Ovary (tissue), 9 donors: Measurements from ENCODE around the gene DCAF4. TPM values are rescaled to one million over a fixed set of nuclear protein-coding genes. Genes with fewer than 3 reads are reported as not detected.
"Not testable (repeated sequence)": the region's sequence is repeated elsewhere in the genome, so short reads cannot be mapped to it uniquely, and the experiment has no call there.

Experiments
- DNase-seq, 5 donors: peaks; one replicate each; pipeline ENCODE4 v3.0.0-alpha.2; 2019 to 2020
- H3K27ac ChIP-seq, 2 donors: fragments of 200-600 bp; one replicate each; pipeline versions ENCODE4 v1.5.1 to v1.8.0; 2019 to 2022
- H3K27me3 ChIP-seq: fragments of 200-600 bp; one replicate; pipeline ENCODE4 v1.8.0; 2022
- H3K36me3 ChIP-seq: fragments of 200-600 bp; sonication (generic); one replicate; pipeline ENCODE4 v1.5.1; 2019
- H3K4me1 ChIP-seq: one replicate; pipeline ENCODE4 v1.8.1; 2013; ENCODE audit warnings: mild to moderate bottlenecking, moderate library complexity; ENCODE audit not compliant: insufficient read depth
- H3K4me3 ChIP-seq: fragments of 200-600 bp; sonication (generic); one replicate; pipeline ENCODE4 v1.5.1; 2017
- H3K9me3 ChIP-seq, 2 donors: fragments of 200-600 bp in 1 of 2; sonication (generic) in 1 of 2; one replicate each; pipeline versions ENCODE4 v1.5.1 to v1.8.1; 2013 to 2019; ENCODE audit warnings: mild to moderate bottlenecking in 1 of 2, moderate library complexity in 1 of 2
- EP300 ChIP-seq: sonication (generic); formaldehyde crosslinking; IDR thresholded peaks from one replicate; pipeline ENCODE4 v1.6.1; 2017; ENCODE audit warnings: antibody characterized with exemption
- POLR2A ChIP-seq: fragments of 450-650 bp; IDR thresholded peaks from one replicate; pipeline ENCODE4 v1.6.1; 2017; ENCODE audit warnings: antibody characterized with exemption, mild to moderate bottlenecking, moderate library complexity
- WGBS, 3 donors: extraction: QIAGEN DNeasy Blood & Tissue Kit in 1 of 3; methylation state at CpG; one replicate each; pipeline versions ENCODE4 v1.1.5 to v1.1.7; 2013 to 2017; 5-methylcytosine and 5-hydroxymethylcytosine counted together
- intact Hi-C, 4 donors: fragments of 100-400 bp; cut with DNase I; formaldehyde crosslinking; loops; one replicate each; pipeline versions ENCODE4 v1.11.0 to v1.15.1; 2022 to 2023
- polyA plus RNA-seq, 2 donors: library from polyadenylated mRNA; stranded (reverse); fragments of 200-250 nt in 1 of 2; fragments of 350-450 nt in 1 of 2; fragmentation: Illumina TruSeq in 1 of 2; extraction: RNeasy Lipid Tissue Mini Kit (QIAGEN cat#74804) in 1 of 2; gene quantifications; one replicate each; pipeline ENCODE4 v1.2.3, GENCODE V29; 2013 to 2014
- total RNA-seq, 7 donors: library from RNA; depleted of rRNA in 2 of 7; stranded (reverse); fragments of >200 nt in 2 of 7; fragmentation: NEBNext Ultra II Directional in 3 of 7; extraction: Animal tissue kit (Norgen Biotek cat#: 25700) in 3 of 7; gene quantifications; one replicate each; pipeline versions ENCODE4 v1.1.0 to v1.2.4, GENCODE V29; 2016 to 2023
- TF ChIP-seq, protein P1 (sequence below), 3 donors: fragments of 450-650 bp in 2 of 3; fragments of 200-600 bp in 1 of 3; IDR thresholded peaks; one replicate each; pipeline versions ENCODE4 v1.5.1 to v1.8.0; 2016 to 2022; ENCODE audit warnings: antibody characterized with exemption in 3 of 3, mild to moderate bottlenecking in 1 of 3
- donor health status: DM: no; HTN: no; CAD: no; lungs with moderate emphysema.
- donor health status: DM: no; HTN: no; CAD: no.
- donor health status: Bipolar disorder and iron deficiency.
- donor health status: DM: yes; HTN: yes; CAD: no.
- donor health status: DM: no; HTN: no; CAD: no.
- donor health status: DM: yes; HTN: yes; CAD: no.

Gene DCAF4
- total and polyA plus RNA-seq, 9 donors = 12.2 to 31.1 (median 20.4) TPM

DNA sequence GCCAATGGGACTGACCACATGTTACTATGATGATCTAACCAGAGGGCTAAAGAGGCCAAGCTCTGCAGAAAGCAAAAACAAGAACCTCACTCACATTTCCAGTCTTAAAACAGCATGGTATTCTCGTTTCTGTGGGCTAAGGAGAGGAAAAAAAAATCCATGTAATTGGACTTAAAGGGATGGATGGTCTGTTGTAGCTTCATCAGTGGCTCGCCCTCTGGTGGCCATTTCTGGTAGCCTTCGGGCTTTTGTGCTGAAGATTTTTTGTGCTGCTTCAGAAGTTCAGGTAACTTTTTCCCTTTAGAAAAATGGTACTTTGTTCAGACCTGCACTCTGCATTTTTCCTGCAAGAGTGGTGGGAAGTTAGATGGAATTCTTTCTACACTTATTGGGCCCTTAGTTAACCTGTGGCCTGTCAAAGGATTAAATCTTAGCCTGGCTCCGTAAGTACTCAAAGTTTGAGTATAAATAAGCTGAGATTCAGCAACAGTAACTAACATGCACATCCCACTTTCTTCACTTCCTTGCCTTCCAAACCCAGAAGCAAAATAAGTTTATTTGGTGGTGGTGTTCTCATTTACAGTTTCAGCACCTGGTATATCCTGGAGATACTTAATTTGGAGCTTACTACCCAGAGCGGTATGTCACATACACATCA, 22.3 kb downstream of the DCAF4 start:
- Histone ChIP-seq H3K9me3 (no peaks in the 10 kb centered on the region), H3K36me3 (no peaks in the 10 kb centered on the region), H3K27me3 (no peaks in the 10 kb centered on the region), H3K4me3 (no peak overlapping the region), H3K4me1 (no peaks in the 10 kb centered on the region), H3K27ac (no peak overlapping the region)
- intact Hi-C loops = loop anchor here (2.0 to 5.0 kb wide), 2 partner anchors 431 to 434 kb away; no protein-coding TSS in a partner anchor
- TF ChIP-seq POLR2A (no peak), EP300 (no peak)
- TF ChIP-seq, protein P1, sequence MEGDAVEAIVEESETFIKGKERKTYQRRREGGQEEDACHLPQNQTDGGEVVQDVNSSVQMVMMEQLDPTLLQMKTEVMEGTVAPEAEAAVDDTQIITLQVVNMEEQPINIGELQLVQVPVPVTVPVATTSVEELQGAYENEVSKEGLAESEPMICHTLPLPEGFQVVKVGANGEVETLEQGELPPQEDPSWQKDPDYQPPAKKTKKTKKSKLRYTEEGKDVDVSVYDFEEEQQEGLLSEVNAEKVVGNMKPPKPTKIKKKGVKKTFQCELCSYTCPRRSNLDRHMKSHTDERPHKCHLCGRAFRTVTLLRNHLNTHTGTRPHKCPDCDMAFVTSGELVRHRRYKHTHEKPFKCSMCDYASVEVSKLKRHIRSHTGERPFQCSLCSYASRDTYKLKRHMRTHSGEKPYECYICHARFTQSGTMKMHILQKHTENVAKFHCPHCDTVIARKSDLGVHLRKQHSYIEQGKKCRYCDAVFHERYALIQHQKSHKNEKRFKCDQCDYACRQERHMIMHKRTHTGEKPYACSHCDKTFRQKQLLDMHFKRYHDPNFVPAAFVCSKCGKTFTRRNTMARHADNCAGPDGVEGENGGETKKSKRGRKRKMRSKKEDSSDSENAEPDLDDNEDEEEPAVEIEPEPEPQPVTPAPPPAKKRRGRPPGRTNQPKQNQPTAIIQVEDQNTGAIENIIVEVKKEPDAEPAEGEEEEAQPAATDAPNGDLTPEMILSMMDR (IDR thresholded peaks at IDR 0.05) = peak; percentile 64 to 87 (median 82)
- DNase-seq = peak; percentile 67 to 84 (median 79)
- WGBS, 3 donors = 40 to 41% (median 40%) methylated on average over 5 of the region's 5 CpGs

DNA sequence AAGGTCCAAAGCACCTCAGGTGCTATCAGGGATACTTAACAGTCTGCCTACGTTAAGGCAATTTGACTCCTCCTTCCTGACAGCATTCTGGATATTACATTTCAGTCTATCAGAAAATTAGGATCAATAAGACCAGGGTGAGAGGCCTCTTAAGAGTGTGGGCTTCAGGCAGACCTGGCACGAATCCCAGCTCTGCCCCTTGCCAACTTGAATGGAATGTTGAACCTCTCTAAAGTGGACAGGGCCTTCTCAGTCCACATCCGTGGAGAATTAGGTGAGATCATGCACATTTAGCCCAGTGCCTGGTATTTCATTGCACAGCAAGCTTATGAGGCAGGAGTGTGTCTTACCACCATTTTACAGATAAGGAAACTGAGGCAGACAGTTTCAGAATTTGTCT, 25.9 kb downstream of the DCAF4 start:
- H3K4me3 ChIP-seq = no peak overlapping the region
- H3K27me3 ChIP-seq = no peaks in the 10 kb centered on the region
- TF ChIP-seq POLR2A (no peak), EP300 (no peak)
- TF ChIP-seq, protein P1 (IDR thresholded peaks at IDR 0.05) = no peak
- H3K4me1 ChIP-seq = no peaks in the 10 kb centered on the region
- H3K36me3 ChIP-seq = no peaks in the 10 kb centered on the region
- no peaks in the 10 kb centered on the region for H3K9me3 ChIP-seq
- H3K27ac ChIP-seq = no peak overlapping the region
- intact Hi-C loops = no loop called here
- whole genome bisulfite sequencing, 3 donors = 70 to 75% (median 74%) methylated on average over 3 of the region's 3 CpGs
- no peak for DNase-seq

DNA sequence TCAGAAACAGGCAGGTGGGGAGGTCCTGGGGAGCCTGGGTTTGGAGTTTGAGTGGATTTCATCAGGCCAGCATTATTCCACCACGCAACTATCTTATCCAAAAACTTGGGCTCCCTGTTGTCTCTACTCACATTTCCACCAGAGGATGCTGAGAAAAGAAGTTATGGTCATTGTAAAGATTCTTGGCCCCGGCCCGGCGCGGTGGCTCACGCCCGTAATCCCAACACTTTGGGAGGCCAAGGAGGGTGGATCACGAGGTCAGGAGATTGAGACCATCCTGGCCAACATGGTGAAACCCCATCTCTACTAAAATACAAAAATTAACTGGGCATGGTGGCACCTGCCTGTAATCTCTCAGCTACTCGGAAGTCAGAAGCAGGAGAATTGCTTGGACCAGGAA, 30.5 kb downstream of the DCAF4 start:
- H3K4me1 ChIP-seq, DNase-seq, H3K4me3 ChIP-seq, intact Hi-C loops, H3K36me3 ChIP-seq, H3K27me3 ChIP-seq, H3K9me3 ChIP-seq, H3K27ac ChIP-seq: not testable (repeated sequence)
- WGBS, 3 donors = 91 to 95% (median 92%) methylated on average over 9 of the region's 9 CpGs

DNA sequence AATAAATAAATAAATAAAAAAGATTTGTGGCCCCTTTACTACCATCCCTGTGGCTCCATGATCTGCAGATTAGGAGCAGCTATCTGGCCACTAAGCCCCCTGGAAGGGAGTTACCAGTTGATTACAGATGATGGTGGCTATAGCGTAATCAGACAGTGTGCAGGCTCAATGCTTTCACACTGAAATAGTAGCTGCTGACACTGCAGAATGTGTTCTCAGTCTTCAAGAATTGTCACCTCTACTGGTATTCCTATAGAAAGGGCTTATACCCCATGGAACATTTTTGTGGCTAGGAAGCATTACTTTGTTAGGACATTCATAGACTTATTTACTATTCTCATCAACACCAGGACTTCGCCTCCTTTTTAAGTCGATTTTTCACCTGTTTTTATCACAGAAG, 30.9 kb downstream of the DCAF4 start:
- TF ChIP-seq POLR2A = no peak
- TF ChIP-seq, protein P1 (IDR thresholded peaks at IDR 0.05) = no peak
- 92 to 96% (median 95%) methylated on average over 3 of the region's 3 CpGs for WGBS, 3 donors
- Histone ChIP-seq H3K4me1 (no peaks in the 10 kb centered on the region), H3K27ac (no peak overlapping the region), H3K36me3 (no peaks in the 10 kb centered on the region), H3K9me3 (no peaks in the 10 kb centered on the region), H3K27me3 (no peaks in the 10 kb centered on the region), H3K4me3 (no peak overlapping the region)
- DNase-seq = no peak
- intact Hi-C loops = no loop called here

DNA sequence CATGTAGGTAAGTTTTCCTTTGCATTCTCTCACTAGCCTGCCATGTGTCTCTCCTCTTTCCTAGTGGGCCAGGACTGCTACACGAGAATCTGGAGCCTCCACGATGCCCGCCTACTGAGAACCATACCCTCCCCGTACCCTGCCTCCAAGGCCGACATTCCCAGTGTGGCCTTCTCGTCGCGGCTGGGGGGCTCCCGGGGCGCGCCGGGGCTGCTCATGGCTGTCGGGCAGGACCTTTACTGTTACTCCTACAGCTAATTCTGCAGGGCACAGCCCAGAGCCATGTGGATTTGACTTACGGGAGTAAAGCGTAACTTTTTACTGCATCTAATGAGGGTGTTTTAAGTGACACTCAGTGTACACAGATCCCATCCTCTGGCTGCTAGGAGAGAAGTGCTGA, 32.3 kb downstream of the DCAF4 start:
- Histone ChIP-seq H3K27me3 (no peaks in the 10 kb centered on the region), H3K4me3 (no peak overlapping the region), H3K36me3 (no peaks in the 10 kb centered on the region), H3K27ac (no peak overlapping the region), H3K4me1 (no peaks in the 10 kb centered on the region), H3K9me3 (no peaks in the 10 kb centered on the region)
- WGBS, 3 donors = 89 to 92% (median 90%) methylated on average over 15 of the region's 15 CpGs
- TF ChIP-seq POLR2A = no peak
- TF ChIP-seq, protein P1 (IDR thresholded peaks at IDR 0.05) = no peak
- no peak for TF ChIP-seq EP300
- DNase-seq = no peak
- intact Hi-C loops = no loop called here

DNA sequence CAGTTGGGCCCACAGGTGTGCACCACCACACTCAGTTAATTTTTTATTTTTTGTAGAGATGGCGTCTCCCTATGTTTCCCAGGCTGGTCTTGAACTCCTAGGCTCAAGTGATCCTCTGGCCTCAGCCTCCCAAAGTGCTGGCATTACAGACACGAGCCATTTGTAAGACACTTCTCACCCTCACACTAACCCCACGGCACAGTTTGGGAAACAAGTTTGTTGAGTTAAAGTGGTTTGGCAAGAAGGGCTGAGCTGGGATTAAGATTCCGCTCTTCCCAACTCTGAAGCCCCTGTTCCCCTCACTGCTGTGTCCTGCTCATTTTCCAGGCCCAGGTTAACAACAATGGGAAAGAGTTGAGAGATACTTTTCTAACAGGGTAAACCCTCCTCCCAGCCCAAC, 34.8 kb downstream of the DCAF4 start:
- 92 to 98% (median 98%) methylated on average over 4 of the region's 4 CpGs for WGBS, 3 donors
- H3K27me3 ChIP-seq, H3K9me3 ChIP-seq, H3K4me1 ChIP-seq, DNase-seq, H3K4me3 ChIP-seq, H3K36me3 ChIP-seq, H3K27ac ChIP-seq, intact Hi-C loops: not testable (repeated sequence)
